HepG2 (cell line): Measurements from ENCODE around the gene ATP2A3. TPM values are rescaled to one million over a fixed set of nuclear protein-coding genes. Genes with fewer than 3 reads are reported as not detected.

Source experiments
- ATAC-seq: fragments of 200-7000 bp; cut with Tn5 transposase; 3 replicates; pipeline ENCODE4 v1.9.1; 2020; ENCODE audit warnings: mild to moderate bottlenecking, moderate library complexity
- BruUV-seq: library from RNA; stranded (reverse); fragments of 400-500 nt; replicated peaks from 2 replicates; lab custom pipeline; 2021; lab: Mats Ljungman, UMichigan
- CTCF ChIA-PET: fragments of 300-600 bp; formaldehyde crosslinking; extraction: SDS; loops from one replicate; lab custom pipeline; 2021; ENCODE audit warnings: low total read pairs, inconsistent platforms, low intra/inter-chr PET ratio; lab: Yijun Ruan, JAX
- POLR2A ChIA-PET: fragments of 350-600 bp; sonication (Branson Sonifier 250); formaldehyde crosslinking; loops from one replicate; lab custom pipeline; 2020; ENCODE audit warnings: antibody characterized with exemption, inconsistent platforms; lab: Yijun Ruan, JAX
- DNase-seq: peaks from one replicate; pipeline ENCODE4 v3.0.0-alpha.2; 2015; ENCODE audit warnings: low spot score
- FAIRE-seq: peaks from 3 replicates; lab custom pipeline; 2011; peaks lifted over from hg19 to GRCh38; lab: Jason Lieb, UNC
- H2AFZ ChIP-seq: one replicate; pipeline ENCODE4 v1.6.1; 2011; ENCODE audit warnings: low read length, inconsistent platforms
- H3K27ac ChIP-seq: fragments of 300-600 bp; 3 replicates; pipeline ENCODE4 v1.8.0; 2011; ENCODE audit warnings: mixed run types, mild to moderate bottlenecking, mixed read lengths, low read length, inconsistent platforms; ENCODE audit not compliant: insufficient read depth; ENCODE audit errors: extremely low read length
- H3K27me3 ChIP-seq, 2 experiments: fragments of 200-600 bp in 1 of 2; 2 replicates in 1 of 2; 3 replicates in 1 of 2; pipeline versions ENCODE4 v1.6.0 to v1.8.0; 2011; ENCODE audit warnings: low read length in 2 of 2, mild to moderate bottlenecking in 2 of 2, moderate library complexity in 2 of 2, inconsistent platforms in 1 of 2; ENCODE audit not compliant: insufficient read depth in 2 of 2, control insufficient read depth in 1 of 2
- H3K36me3 ChIP-seq, 2 experiments: fragments of 200-600 bp in 1 of 2; replicated peaks in 1 of 2; 2 replicates in 1 of 2; 3 replicates in 1 of 2; pipeline versions ENCODE4 v1.5.1 to v1.8.0; 2011; ENCODE audit warnings: low read length in 2 of 2, inconsistent platforms in 1 of 2; ENCODE audit not compliant: insufficient read depth in 2 of 2, control insufficient read depth in 1 of 2
- H3K4me1 ChIP-seq: 2 replicates; pipeline ENCODE4 v1.5.1; 2012; ENCODE audit warnings: low read length, inconsistent platforms; ENCODE audit not compliant: insufficient read depth
- H3K4me2 ChIP-seq: 2 replicates; pipeline ENCODE4 v1.6.0; 2011; ENCODE audit warnings: low read depth, low read length, inconsistent platforms
- H3K4me3 ChIP-seq, 3 experiments: fragments of 200-600 bp in 1 of 3; sonication (generic), shearing (Covaris generic) in 1 of 3; replicated peaks in 1 of 3; 2 replicates each; pipeline ENCODE4 v1.5.1; 2011 to 2016; ENCODE audit warnings: low read length in 3 of 3, inconsistent platforms in 2 of 3, low read depth in 2 of 3, mild to moderate bottlenecking in 2 of 3, control low read depth in 1 of 3, mixed read lengths in 1 of 3; ENCODE audit not compliant: insufficient read depth in 1 of 3
- H3K79me2 ChIP-seq: one replicate; pipeline ENCODE4 v1.6.1; 2011; ENCODE audit warnings: low read length, inconsistent platforms; ENCODE audit not compliant: insufficient read depth
- H3K9ac ChIP-seq: 2 replicates; pipeline ENCODE4 v1.6.0; 2011; ENCODE audit warnings: mild to moderate bottlenecking, low read depth, low read length, inconsistent platforms; ENCODE audit not compliant: insufficient read depth
- H3K9me3 ChIP-seq: 2 replicates; pipeline ENCODE4 v1.5.1; 2012; ENCODE audit warnings: mild to moderate bottlenecking, low read length
- H4K20me1 ChIP-seq: 2 replicates; pipeline ENCODE4 v1.6.0; 2011; ENCODE audit warnings: inconsistent platforms, mild to moderate bottlenecking, low read length, moderate library complexity; ENCODE audit not compliant: insufficient read depth
- CCAR2 ChIP-seq: fragments of 200-400 bp; formaldehyde crosslinking; optimal IDR thresholded peaks from 2 replicates; pipeline ENCODE3; 2018; ENCODE audit warnings: low read depth, mild to moderate bottlenecking, low read length, moderate library complexity
- GABPA ChIP-seq, 2 experiments: IDR thresholded peaks; 2 replicates each; pipeline ENCODE4 v1.6.1; 2011 to 2016; ENCODE audit warnings: low read depth in 2 of 2, low read length in 1 of 2, missing biosample characterization in 1 of 2, missing genetic modification characterization in 1 of 2
- MBNL3 ChIP-seq: fragments of 250-450 bp; sonication (Bioruptor Pico); conservative IDR thresholded peaks from 2 replicates; pipeline ENCODE4 v1.8.0; 2022; ENCODE audit warnings: mild to moderate bottlenecking, inconsistent platforms
- PREB ChIP-seq: sonication (generic); formaldehyde crosslinking; IDR thresholded peaks from 2 replicates; pipeline ENCODE4 v1.4.0; 2020; ENCODE audit warnings: missing genetic modification reagents
- RNF2 ChIP-seq: fragments of 450-650 bp; conservative IDR thresholded peaks from 2 replicates; pipeline ENCODE4 v1.6.1; 2016; ENCODE audit warnings: low read depth
- SKI ChIP-seq: fragments of 450-650 bp; IDR thresholded peaks from one replicate; pipeline ENCODE4 v1.6.1; 2018; ENCODE audit warnings: mild to moderate bottlenecking; ENCODE audit not compliant: partially characterized antibody
- ZNF850 ChIP-seq: sonication (generic); formaldehyde crosslinking; conservative IDR thresholded peaks from 2 replicates; pipeline ENCODE4 v1.9.0; 2021; ENCODE audit warnings: mild to moderate bottlenecking, missing genetic modification reagents
- WGBS: methylation state at CpG from one replicate; pipeline ENCODE4 v1.1.6; 2017; ENCODE audit warnings: low lambda C conversion rate; 5-methylcytosine and 5-hydroxymethylcytosine counted together
- in situ Hi-C: cut with HindIII; loops from 2 replicates; pipeline ENCODE4 v1.10.0; 2017; ENCODE audit warnings: low pct_unique_long_range_greater_than_20kb; ENCODE audit not compliant: extremely low pct_ligation_motif_present
- intact Hi-C: fragments of 100-400 bp; cut with micrococcal nuclease; formaldehyde crosslinking; loops from one replicate; pipeline ENCODE4 v1.10.0; 2022; ENCODE audit not compliant: unreplicated experiment
- polyA plus RNA-seq, 8 experiments: library from polyadenylated mRNA; depleted of rRNA in 3 of 8; stranded (reverse) in 7 of 8; unstranded in 1 of 8; fragments of >200 nt; fragmentation: Illumina TruSeq in 4 of 8; extraction: Trizol in 4 of 8; gene quantifications; 2 replicates each; pipeline versions ENCODE4 v1.2.1 to v1.2.3, GENCODE V29; 2011 to 2016; ENCODE audit warnings: low read depth in 4 of 8, missing spikeins in 1 of 8, mixed read lengths in 1 of 8; ENCODE audit not compliant: insufficient read depth in 1 of 8
- total RNA-seq, 5 experiments: library from RNA; depleted of rRNA; stranded (reverse); fragments of >200 nt; fragmentation: Illumina TruSeq; extraction: Trizol; gene quantifications; 2 replicates each; pipeline ENCODE4 v1.2.3, GENCODE V29; 2016; ENCODE audit warnings: low read depth in 1 of 5

ATP2A3 gene
- total and polyA plus RNA-seq, 2 of the 13 experiments (the other 11 are each of a cell fraction or from before 2014, with no cell fraction given) = 0.07 TPM; not detected in 1

DNA sequence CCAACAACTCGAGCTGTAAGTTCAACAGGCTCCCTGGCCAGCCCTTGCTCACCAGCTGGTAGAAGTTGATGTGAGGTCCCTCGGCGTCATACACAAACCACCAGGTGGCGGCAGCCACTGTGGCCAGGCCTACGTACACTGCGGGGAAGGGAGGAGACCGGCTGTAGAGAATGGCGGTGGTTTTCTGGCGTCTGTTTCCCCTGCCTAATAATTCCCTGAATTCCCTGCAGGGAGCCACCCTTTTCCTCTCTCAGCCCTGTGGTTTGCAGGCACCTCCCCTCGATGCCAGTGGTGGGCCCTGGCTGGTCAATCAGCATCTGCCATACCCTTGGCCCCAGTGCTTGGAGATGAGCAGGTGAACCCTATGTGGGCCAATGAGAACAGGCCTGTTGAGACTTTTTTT lies 29.1 kb downstream of the ATP2A3 start (continued):
- TF ChIP-seq PREB = no peak
- TF ChIP-seq RNF2 = 0 out of 2 replicates have a peak, but pooled peaks have one; percentile 34

DNA sequence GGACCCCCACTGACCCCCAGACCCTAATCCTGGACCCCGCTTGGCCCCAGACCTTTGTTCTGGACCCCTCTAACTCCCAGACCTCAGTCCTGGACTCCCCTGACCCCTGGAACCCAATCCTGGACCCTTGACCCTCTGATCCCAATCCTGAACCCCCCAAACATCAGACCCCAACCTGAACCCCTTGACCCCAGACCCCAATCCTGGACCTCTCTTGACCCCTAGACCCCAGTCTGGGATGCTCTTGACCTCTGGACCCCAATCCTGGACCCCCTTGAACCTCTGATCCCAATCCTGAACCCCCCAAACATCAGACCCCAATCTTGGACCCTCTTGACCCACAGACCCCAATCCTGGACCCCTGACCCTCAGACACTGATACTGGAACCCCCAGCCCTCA lies 34.5 kb downstream of the ATP2A3 start:
- H3K9ac ChIP-seq = no peak overlapping the region
- no peak overlapping the region for H3K4me3 ChIP-seq
- H3K4me2 ChIP-seq = no peak overlapping the region
- in situ Hi-C loops (no loop called here), intact Hi-C loops (no loop called here)
- FAIRE-seq (no peak), DNase-seq (no peak), ATAC-seq (no peak)
- peaks cover 16 to 42% of the 10 kb centered on the region in 2 experiments for H3K27me3 ChIP-seq
- peaks cover 40% of the 10 kb centered on the region for H3K4me1 ChIP-seq
- H3K27ac ChIP-seq = no peak overlapping the region
- no peak for TF ChIP-seq SKI
- TF ChIP-seq MBNL3 (CRISPR knock-in tag) = no peak
- no peak for TF ChIP-seq CCAR2
- TF ChIP-seq ZNF850 = no peak
- TF ChIP-seq GABPA (IDR thresholded peaks at IDR 0.05; ENCODE audit: low read depth, low read length) = no peak
- TF ChIP-seq GABPA (CRISPR knock-in tag; IDR thresholded peaks at IDR 0.05; ENCODE audit: low read depth) = no peak
- ChIA-PET CTCF (no interaction called here), POLR2A (no interaction called here)
- no peak overlapping the region for H2AFZ ChIP-seq
- no TSS peak for BruUV-seq
- no peaks in the 10 kb centered on the region for H3K36me3 ChIP-seq
- no peaks in the 10 kb centered on the region for H3K79me2 ChIP-seq
- H4K20me1 ChIP-seq = no peaks in the 10 kb centered on the region
- no peaks in the 10 kb centered on the region for H3K9me3 ChIP-seq
- 56% methylated on average over 1 of the region's 1 CpG for WGBS
